Heart left ventricle (tissue), 16 donors: Measurements from ENCODE around the gene MYL3. TPM values are rescaled to one million over a fixed set of nuclear protein-coding genes. Genes with fewer than 3 reads are reported as not detected.

ENCODE experiments used
- ATAC-seq, 4 donors: fragments of 200-7000 bp; cut with Tn5 transposase; one replicate each; pipeline ENCODE4 v1.9.1; 2020 to 2022; ENCODE audit warnings: moderate library complexity in 4 of 4, mild to moderate bottlenecking in 3 of 4, moderate number of reproducible peaks in 1 of 4
- DNase-seq, 5 donors: peaks; one replicate each; pipeline ENCODE4 v3.0.0-alpha.2; 2020
- H3K27ac ChIP-seq, 12 donors: fragments of 200-600 bp; sonication (generic) in 4 of 12; one replicate each; pipeline versions ENCODE4 v1.5.0 to v1.8.0; 2016 to 2022; ENCODE audit warnings: mild to moderate bottlenecking in 2 of 12
- H3K27me3 ChIP-seq, 9 donors: fragments of 200-600 bp; sonication (generic) in 2 of 9; one replicate each; pipeline versions ENCODE4 v1.5.1 to v1.8.0; 2016 to 2022; ENCODE audit warnings: mild to moderate bottlenecking in 3 of 9
- H3K36me3 ChIP-seq, 9 donors: fragments of 200-600 bp; sonication (generic) in 2 of 9; one replicate each; pipeline versions ENCODE4 v1.5.0 to v1.8.0; 2018 to 2022; ENCODE audit warnings: mild to moderate bottlenecking in 2 of 9
- H3K4me1 ChIP-seq, 12 donors: fragments of 200-600 bp; sonication (generic) in 4 of 12; one replicate each; pipeline versions ENCODE4 v1.5.0 to v1.8.0; 2016 to 2022; ENCODE audit warnings: mild to moderate bottlenecking in 3 of 12
- H3K4me3 ChIP-seq, 12 donors: fragments of 200-600 bp; sonication (generic) in 4 of 12; one replicate each; pipeline versions ENCODE4 v1.5.0 to v1.8.0; 2017 to 2022; ENCODE audit warnings: mild to moderate bottlenecking in 9 of 12, moderate library complexity in 4 of 12
- H3K9me3 ChIP-seq, 12 donors: fragments of 200-600 bp; sonication (generic) in 4 of 12; one replicate each; pipeline versions ENCODE4 v1.5.0 to v1.8.0; 2016 to 2022; ENCODE audit warnings: mild to moderate bottlenecking in 1 of 12
- POLR2A ChIP-seq, 2 donors: fragments of 450-650 bp; IDR thresholded peaks; one replicate each; pipeline ENCODE4 v1.6.1; 2017; ENCODE audit warnings: antibody characterized with exemption in 2 of 2, mild to moderate bottlenecking in 2 of 2, moderate library complexity in 2 of 2
- WGBS, 4 donors: extraction: QIAGEN DNeasy Blood & Tissue Kit in 2 of 4; methylation state at CpG; one replicate each; pipeline versions ENCODE4 v1.1.5 to v1.1.7; 2013 to 2018; 5-methylcytosine and 5-hydroxymethylcytosine counted together
- intact Hi-C, 10 donors: fragments of 100-400 bp; cut with DNase I; formaldehyde crosslinking; loops; one replicate each; pipeline versions ENCODE4 v1.11.1 to v1.14.2; 2022
- polyA plus RNA-seq, 2 donors: library from polyadenylated mRNA; stranded (reverse); fragments of 200-250 nt; gene quantifications; one replicate each; pipeline ENCODE4 v1.2.3, GENCODE V29; 2013
- total RNA-seq, 9 donors: library from RNA; depleted of rRNA in 2 of 9; stranded (reverse); fragments of >200 nt in 2 of 9; fragmentation: NEBNext Ultra II Directional in 3 of 9; extraction: Animal tissue kit (Norgen Biotek cat#: 25700) in 3 of 9; gene quantifications; one replicate each; pipeline versions ENCODE4 v1.1.0 to v1.2.4, GENCODE V29; 2016 to 2023
- TF ChIP-seq, protein P1 (sequence below), 12 donors: fragments of 200-600 bp; sonication (generic) in 4 of 12; IDR thresholded peaks; one replicate each; pipeline versions ENCODE4 v1.5.0 to v1.8.0; 2018 to 2022; ENCODE audit warnings: antibody characterized with exemption in 12 of 12, mild to moderate bottlenecking in 5 of 12
- donor health status: ischemic (EF 13 %, LVEDD 7.1; RV severe dilation, severe dysfunction).
- donor health status: healthy with polysubstance abuse.
- donor health status: DM: no; HTN: yes; CAD: no.
- donor health status: DM: no; HTN: no; CAD: no.
- donor health status: ischemic (EF 25% LVEDD 6.9; RV normal size, moderate dysfunction).
- donor health status: ischemic (EF 25% LVEDD 5.7; RV mildly dilated, moderate dysfunction).
- donor health status: healthy.
- donor health status: DM: yes; HTN: yes; CAD: no.
- donor health status: ischemic (EF 35%, LVEDD 5.7; RV mildly dilated, moderate dysfunction).
- donor health status: nonischemic (EF 11% LVEDD 7.7; RV severe dilation, severe dysfunction).
- donor health status: DM: yes; HTN: yes; CAD: no.
- donor health status: PGD.
- donor health status: ischemic (EF 29% LVEDD 5.4; RV normal size, mild dysfunction).
- donor health status: nonischemic (EF 23%, LVEDD 6.1; RV moderate dilation, normal function).

The MYL3 gene
- total and polyA plus RNA-seq, 11 donors: 4,961 to 12,544 (median 6,839) TPM

DNA sequence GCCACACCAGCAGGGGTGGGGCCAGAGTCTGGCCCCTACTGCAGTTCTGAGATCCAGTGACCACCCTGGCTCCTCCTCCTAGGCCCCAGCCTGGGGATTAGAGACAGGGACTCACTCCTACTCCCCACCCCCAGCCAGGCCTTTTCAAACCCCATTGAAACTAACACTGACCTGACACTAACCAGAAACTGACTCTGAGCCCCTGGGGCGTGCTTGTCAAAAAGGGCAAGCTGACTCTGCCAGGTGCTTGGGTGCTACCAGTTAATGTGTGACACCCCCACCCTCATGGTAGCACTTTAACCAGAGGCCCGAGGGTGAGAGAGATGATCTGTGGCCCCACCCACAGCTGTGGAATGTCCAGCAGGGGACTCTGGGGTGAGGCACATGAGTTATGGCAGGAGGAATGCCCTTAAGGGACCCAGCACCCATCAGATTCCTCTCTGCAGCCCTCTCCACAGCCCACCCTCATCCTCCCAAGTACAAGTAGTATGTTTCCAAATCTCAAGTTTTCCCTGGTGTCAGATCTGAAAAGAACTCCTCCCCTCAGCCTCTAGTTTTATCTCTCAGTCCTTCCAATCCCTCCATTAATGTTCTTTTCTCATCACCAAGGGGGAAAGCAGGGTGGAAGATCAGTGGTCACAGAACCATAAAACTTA lies 15.7 kb upstream of the MYL3 start:
- Histone ChIP-seq H3K9me3 (no peaks in the 10 kb centered on the region), H3K4me1 (peaks cover 0 to 58% (median 27%) of the 10 kb centered on the region in 12 donors), H3K27ac (peak overlapping the region in 1 of 12 donors; percentile 37), H3K4me3 (no peak overlapping the region), H3K27me3 (peaks cover 0 to 37% (median 9%) of the 10 kb centered on the region in 9 donors), H3K36me3 (no peaks in the 10 kb centered on the region)
- TF ChIP-seq, protein P1, sequence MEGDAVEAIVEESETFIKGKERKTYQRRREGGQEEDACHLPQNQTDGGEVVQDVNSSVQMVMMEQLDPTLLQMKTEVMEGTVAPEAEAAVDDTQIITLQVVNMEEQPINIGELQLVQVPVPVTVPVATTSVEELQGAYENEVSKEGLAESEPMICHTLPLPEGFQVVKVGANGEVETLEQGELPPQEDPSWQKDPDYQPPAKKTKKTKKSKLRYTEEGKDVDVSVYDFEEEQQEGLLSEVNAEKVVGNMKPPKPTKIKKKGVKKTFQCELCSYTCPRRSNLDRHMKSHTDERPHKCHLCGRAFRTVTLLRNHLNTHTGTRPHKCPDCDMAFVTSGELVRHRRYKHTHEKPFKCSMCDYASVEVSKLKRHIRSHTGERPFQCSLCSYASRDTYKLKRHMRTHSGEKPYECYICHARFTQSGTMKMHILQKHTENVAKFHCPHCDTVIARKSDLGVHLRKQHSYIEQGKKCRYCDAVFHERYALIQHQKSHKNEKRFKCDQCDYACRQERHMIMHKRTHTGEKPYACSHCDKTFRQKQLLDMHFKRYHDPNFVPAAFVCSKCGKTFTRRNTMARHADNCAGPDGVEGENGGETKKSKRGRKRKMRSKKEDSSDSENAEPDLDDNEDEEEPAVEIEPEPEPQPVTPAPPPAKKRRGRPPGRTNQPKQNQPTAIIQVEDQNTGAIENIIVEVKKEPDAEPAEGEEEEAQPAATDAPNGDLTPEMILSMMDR (IDR thresholded peaks at IDR 0.05): no peak
- TF ChIP-seq POLR2A (IDR thresholded peaks at IDR 0.05): no peak
- 45 to 56% (median 53%) methylated on average over 2 of the region's 2 CpGs for WGBS, 4 donors
- intact Hi-C loops: no loop called here
- DNase-seq (no peak), ATAC-seq (peak in 1 of 4 donors; percentile 2)

DNA sequence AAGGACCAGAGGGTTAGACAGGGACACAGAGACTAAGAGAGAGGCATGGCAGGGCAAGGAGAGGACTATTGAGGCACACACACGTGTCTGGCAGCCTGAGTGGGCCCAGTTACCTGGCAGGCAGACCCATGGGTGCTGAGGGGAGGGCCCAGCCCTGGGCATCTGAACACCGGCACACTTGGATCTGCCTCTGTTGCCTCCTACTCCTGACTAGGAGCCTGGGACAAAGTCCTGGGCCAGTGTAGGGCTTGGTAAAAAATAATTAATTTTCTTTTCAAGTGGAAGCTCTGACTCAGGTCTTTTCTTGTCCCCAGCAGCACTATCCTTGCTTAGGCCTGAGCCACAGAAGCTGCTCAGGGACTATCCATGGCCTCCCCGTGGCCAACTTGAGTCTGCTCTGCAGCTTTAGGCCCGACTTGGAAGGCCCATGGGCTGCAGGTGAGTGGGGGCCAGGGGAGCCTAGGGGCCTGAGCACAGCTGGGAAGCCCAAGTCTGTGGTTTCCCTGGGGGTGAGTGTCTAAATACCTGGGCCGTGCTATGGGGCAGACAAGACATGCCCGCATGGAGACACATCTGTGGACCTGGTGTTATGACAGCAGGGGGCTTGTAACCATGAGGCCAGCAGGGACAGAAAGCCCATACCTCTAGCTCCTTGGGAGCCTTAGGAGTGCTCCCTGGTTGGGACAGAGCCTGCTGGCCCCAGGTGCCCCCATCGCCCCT lies 14.3 kb upstream of the MYL3 start, which contains the start of gene PTH1R:
Gene PTH1R, plus strand, starts transcription at position 316 of the 720 bp plus-strand sequence. CDS start 5,839 bp downstream, outside the sequence.
- Histone ChIP-seq H3K27me3 (peaks cover 0 to 26% (median 8%) of the 10 kb centered on the region in 9 donors), H3K27ac (peak within 1 kb of the TSS in 1 of 12 donors; percentile 37), H3K9me3 (no peaks in the 10 kb centered on the region), H3K36me3 (no peaks in the 10 kb centered on the region), H3K4me3 (no peak within 1 kb of the TSS), H3K4me1 (peaks cover 0 to 66% (median 32%) of the 10 kb centered on the region in 12 donors)
- no peak for TF ChIP-seq POLR2A (IDR thresholded peaks at IDR 0.05)
- TF ChIP-seq, protein P1 (IDR thresholded peaks at IDR 0.05): no peak
- ATAC-seq (no peak), DNase-seq (no peak)
- 82 to 89% (median 86%) methylated on average over 5 to 7 of the region's 7 CpGs for WGBS, 4 donors
- intact Hi-C loops: no loop called here

GRCh38 chr3:46876313-46877300 lies 13.4 kb upstream of the MYL3 start:
- TF ChIP-seq, protein P1 (IDR thresholded peaks at IDR 0.05): no peak
- Histone ChIP-seq H3K9me3 (no peaks in the 10 kb centered on the region), H3K27ac (no peak overlapping the region), H3K36me3 (no peaks in the 10 kb centered on the region), H3K4me3 (no peak overlapping the region), H3K27me3 (peaks cover 0 to 16% (median 2%) of the 10 kb centered on the region in 9 donors), H3K4me1 (peaks cover 0 to 71% (median 33%) of the 10 kb centered on the region in 12 donors)
- no peak for ATAC-seq
- DNase-seq: no peak
- WGBS, 4 donors: 85 to 91% (median 89%) methylated on average over 7 to 10 of the region's 10 CpGs
- intact Hi-C loops: no loop called here
